ENCODE data around the gene SMLR1.
"Not testable (repeated sequence)": the region's sequence is repeated elsewhere in the genome, so short reads cannot be mapped to it uniquely, and the experiment has no call there.

Gene SMLR1

GRCh38 chr6:130827247-130828149, at the start of gene SMLR1:
TSS of gene SMLR1 (plus strand) at chr6:130827406. CDS start at chr6:130827414, 8 bp downstream.
- FAIRE-seq: no peak

DNA sequence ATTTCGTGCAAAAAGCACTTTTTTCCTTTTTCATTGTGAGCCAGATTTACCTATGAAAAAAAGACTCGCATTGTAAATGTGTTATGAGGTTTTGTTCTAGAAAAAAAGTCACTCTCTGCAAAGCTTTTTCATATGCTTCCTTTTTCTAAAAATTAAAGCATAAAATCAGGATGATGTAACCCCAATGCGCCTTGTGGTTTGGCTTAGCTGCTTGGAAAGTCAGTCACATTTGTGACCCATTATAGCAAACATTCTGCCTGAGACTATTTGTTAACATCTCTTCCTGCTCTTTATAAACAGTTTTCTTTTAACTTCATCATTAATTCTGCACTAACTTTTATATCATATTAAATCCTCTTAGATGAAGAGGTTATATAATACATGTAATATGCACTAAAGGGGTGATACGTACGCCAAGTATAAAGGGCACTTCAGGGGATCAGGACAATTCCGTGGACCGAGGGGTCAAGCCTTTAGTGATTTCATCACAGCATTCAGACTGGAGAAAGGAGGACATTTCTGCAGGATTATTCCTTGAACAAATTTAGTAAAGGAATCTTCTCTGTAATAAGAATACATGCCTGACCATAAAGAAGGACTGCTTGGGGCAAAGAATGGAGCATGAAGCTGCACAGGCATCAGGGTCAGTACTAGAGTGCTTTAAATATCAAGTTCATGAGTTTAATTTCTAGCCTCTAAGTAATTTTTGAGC, 48.1 kb upstream of the SMLR1 start:
- FAIRE-seq: no peak

GRCh38 chr6:130779658-130780033, 47.6 kb upstream of the SMLR1 start:
- FAIRE-seq: no peak

- FAIRE-seq: no peak
These were observed 47.1 kb upstream of the SMLR1 start for GRCh38 chr6:130780122-130780521.

- FAIRE-seq: no peak
These were observed 45.6 kb upstream of the SMLR1 start for GRCh38 chr6:130781557-130781956.

DNA sequence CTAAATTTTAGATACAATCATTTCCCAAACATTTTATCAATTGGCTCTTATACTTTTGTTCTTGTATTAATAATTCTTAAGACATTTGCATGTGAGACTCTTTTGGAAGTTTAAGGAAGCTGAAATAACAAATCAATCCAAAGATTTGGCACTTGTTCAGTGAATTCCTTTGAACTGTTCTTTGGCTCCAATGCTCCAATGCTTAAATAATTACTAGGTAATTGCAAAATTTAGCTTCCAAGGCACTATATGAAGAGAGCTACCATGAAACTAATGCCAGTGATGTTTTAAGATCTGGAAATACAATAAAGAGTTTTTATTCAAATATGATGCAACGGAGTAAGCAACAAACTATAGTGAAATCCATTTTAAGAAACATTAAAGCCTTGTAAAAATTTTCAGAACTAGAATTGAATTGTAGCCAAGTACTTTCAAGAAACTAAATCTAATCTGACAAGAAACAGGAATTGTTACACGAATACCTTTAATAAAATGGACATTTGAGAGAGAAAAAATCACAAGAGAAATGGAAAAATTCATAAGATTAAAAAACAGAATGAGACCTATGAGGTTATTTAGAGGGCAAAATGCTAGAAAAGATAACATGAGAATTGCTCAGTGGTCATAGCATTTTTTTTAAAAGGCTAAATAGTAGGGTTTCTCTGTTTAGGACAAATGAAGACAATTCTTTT, 43.6 kb upstream of the SMLR1 start:
- no peak for FAIRE-seq

GRCh38 chr6:130787726-130788500, 39.3 kb upstream of the SMLR1 start:
- FAIRE-seq: no peak

- FAIRE-seq: no peak
These were observed 38.3 kb upstream of the SMLR1 start for GRCh38 chr6:130788954-130789353.

DNA sequence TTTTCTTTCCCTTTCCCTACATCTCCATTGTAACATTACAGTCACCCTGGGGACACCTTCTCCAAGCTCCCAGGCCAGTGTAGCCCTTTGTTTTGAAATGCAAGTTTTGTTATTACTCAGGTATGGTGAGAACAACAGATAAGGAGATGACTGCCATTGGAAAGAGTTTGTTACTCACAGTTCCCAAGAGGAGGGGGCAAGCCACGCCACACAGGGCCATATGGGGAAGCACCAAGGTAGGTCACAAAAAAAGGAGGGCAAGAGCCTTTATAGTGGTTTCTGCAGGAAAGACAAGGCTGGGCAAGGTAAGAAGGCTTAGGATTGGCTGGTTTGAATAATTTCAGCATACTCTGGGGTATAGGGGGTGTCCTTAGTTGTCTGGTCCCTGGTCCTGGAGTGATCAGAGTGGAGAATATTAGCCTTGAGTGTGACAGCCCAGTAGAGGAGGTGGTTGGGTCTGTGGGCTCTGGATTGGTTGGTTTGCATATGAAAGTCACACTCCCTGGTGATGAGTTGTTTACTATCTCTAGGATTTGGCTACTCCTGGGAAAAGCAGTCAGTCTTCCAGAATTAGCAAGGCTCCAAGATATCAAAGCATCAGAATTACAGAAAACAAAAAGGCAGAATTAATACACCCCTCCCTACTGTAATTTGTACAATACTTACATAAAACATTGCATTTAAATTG, 33.1 kb upstream of the SMLR1 start:
- no peak for FAIRE-seq

- no peak for FAIRE-seq
These were observed 32.5 kb upstream of the SMLR1 start for GRCh38 chr6:130794738-130795137.

- no peak for FAIRE-seq
These were observed 30.8 kb upstream of the SMLR1 start for GRCh38 chr6:130796313-130796905.

DNA sequence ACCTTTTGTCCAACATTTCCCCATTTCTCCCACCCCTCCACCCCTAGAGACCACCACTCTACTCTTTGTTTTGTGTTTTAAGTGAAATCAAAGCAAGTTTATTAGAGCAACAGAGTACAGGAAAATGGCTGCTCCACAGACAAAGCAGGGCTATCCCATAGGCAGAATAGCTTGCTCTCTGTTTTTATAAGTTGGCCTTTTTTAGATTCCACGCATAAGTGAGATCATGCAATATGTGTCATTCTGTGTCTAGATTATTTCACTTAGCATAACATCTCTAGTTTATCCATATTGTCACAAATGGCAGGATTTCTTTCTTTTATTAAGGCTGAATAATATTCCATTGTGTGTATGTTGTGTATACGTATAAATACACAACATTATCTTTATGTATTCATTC, 30.1 kb upstream of the SMLR1 start:
- no peak for FAIRE-seq

- FAIRE-seq: not testable (repeated sequence)
These were observed 25.8 kb upstream of the SMLR1 start for GRCh38 chr6:130801368-130801767.

GRCh38 chr6:130810307-130811030, 16.7 kb upstream of the SMLR1 start:
- no peak for FAIRE-seq

DNA sequence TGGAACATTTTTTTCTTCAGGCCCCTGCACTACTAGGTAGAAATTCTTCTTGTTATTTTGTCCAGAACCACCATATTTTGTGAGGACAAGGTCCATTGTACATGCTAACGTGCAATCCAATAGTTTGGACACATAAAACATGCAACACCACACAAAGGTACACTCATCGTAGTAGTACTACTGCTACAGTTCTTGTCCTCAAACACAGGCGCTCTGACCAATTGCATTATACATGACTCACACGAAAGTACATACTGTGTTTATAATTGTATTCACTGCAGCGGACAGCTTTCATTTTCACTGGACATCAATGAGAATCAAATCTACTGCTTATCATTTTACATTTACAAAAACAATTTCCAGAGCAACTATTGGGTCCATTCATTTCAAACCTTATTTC, 15.3 kb upstream of the SMLR1 start:
- FAIRE-seq: no peak

GRCh38 chr6:130814506-130814905, 12.7 kb upstream of the SMLR1 start:
- no peak for FAIRE-seq

GRCh38 chr6:130815200-130816071, 11.8 kb upstream of the SMLR1 start:
- FAIRE-seq: no peak

DNA sequence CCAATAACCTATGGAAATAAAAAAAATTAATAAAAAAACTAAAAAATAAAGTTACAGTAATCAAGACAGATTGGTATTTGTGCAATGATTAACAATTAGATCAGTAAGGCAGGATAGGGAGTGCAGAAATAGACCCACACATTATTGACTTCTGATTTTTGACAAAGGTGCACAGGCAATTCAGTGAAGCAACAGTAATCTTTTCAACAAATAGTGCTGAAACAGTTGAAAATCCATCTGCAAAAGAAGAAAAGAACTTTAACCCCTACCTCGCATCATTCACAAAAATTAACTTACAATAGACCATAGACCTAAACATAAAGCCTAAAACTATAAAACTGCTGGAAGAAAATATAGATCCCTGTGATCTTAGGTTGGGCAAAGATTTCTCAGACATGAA, 4.5 kb upstream of the SMLR1 start:
- FAIRE-seq: no peak

DNA sequence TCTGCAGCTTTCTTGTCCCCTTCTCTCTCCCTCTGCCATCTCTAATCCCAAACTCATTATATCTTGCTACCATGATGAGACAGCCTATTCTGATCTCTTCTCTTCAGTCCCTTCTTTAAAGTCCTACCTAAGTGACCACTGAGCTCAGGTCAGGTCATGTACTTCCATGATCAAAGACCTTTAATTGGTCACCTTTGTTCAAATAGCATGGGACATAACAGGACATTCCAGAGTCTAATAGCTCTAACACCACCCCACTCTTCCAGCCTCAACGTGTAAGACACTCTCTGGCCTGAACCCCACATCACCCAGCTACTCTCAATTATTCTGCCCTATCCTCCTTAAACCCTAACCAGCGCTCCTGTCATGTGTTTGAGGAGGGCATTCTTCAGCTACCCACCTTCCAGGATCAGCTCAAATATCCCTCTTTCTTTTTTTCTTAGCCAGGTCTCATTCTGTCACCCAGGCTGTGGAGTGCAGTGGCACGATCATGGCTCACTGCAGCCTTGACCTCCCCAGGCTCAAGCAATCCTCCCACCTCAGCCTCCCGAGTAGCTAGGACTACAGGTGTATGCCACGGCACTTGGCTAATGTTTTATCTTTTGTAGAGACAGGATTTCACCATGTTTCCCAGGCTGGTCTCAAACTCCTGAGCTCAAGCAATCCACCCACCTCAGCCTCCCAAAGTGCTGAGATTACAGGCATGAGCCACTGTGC, 2.1 kb upstream of the SMLR1 start:
- no peak for FAIRE-seq
